Gastroesophageal sphincter (tissue), 3 donors: Measurements from ENCODE around the gene LRIG1.
A peak's percentile ranks its signal among the peaks of the same experiment; 100 is the strongest.

Experiments used
- CTCF ChIP-seq, 4 experiments: fragments of 200-600 bp in 2 of 4; fragments of 450-650 bp in 2 of 4; sonication (generic) in 1 of 4; IDR thresholded peaks; one replicate each; pipeline ENCODE4 v1.5.1; 2017 to 2019; ENCODE audit warnings: antibody characterized with exemption in 4 of 4, mild to moderate bottlenecking in 2 of 4, moderate library complexity in 2 of 4
- EP300 ChIP-seq: sonication (generic); formaldehyde crosslinking; IDR thresholded peaks from one replicate; pipeline ENCODE4 v1.6.1; 2017; ENCODE audit warnings: antibody characterized with exemption, mild to moderate bottlenecking
- POLR2A ChIP-seq, 2 donors: fragments of 450-650 bp; IDR thresholded peaks; one replicate each; pipeline ENCODE4 v1.6.1; 2017; ENCODE audit warnings: antibody characterized with exemption in 2 of 2, mild to moderate bottlenecking in 2 of 2, moderate library complexity in 1 of 2
- POLR2AphosphoS5 ChIP-seq: sonication (generic); formaldehyde crosslinking; IDR thresholded peaks from one replicate; pipeline ENCODE4 v1.6.1; 2017; ENCODE audit warnings: antibody characterized with exemption

- peak in 1 of 4 experiments; percentile 37 for TF ChIP-seq CTCF (IDR thresholded peaks at IDR 0.05)
- TF ChIP-seq POLR2A (IDR thresholded peaks at IDR 0.05), result no peak
- TF ChIP-seq POLR2AphosphoS5, result no peak
- TF ChIP-seq EP300, result no peak
Measured at GRCh38 chr3:66372681-66373350, 128.0 kb downstream of the LRIG1 start.
